ENCODE measurements around the gene NTSR1. TPM values are rescaled to one million over a fixed set of nuclear protein-coding genes. Genes with fewer than 3 reads are reported as not detected.

Gene NTSR1
- polyA plus RNA-seq, 3 donors: 0.35 to 2.5 (median 0.40) TPM

GRCh38 chr20:62735331-62735821 is 26.7 kb downstream of the NTSR1 start:
- no peak for TF ChIP-seq CTCF (IDR thresholded peaks at IDR 0.05)
- Mint-ChIP-seq H3K4me3 (peak overlapping the region; percentile 16 to 42), H3K9me3 (no peaks in the 10 kb centered on the region), H3K27me3 (ENCODE audit: low read depth in 3 of 3) (peaks cover 0 to 9% (median 0%) of the 10 kb centered on the region in 3 donors), H3K36me3 (peaks cover 7 to 17% of the 10 kb centered on the region in 2 donors), H3K4me1 (peaks cover 79% of the 10 kb centered on the region), H3K27ac (peak overlapping the region; percentile 37 to 85 (median 58))
- Histone ChIP-seq H3K27me3 (ENCODE audit: control insufficient read depth in 2 of 2, insufficient read depth in 2 of 2, low read length in 2 of 2) (no peaks in the 10 kb centered on the region), H3K4me2 (replicated peaks; ENCODE audit: extremely low read depth, low read length, poor library complexity, severe bottlenecking) (peak overlapping the region; percentile 22), H3K79me2 (ENCODE audit: insufficient read depth, low read length) (peaks cover 5% of the 10 kb centered on the region), H3K27ac (ENCODE audit: low read depth in 1 of 2, low read length in 2 of 2) (peak overlapping the region; percentile 27 to 67), H2AFZ (ENCODE audit: insufficient read depth, low read depth, low read length, poor library complexity, severe bottlenecking) (no peak overlapping the region), H3K36me3 (replicated peaks in 1 of 2; ENCODE audit: control insufficient read depth in 1 of 2, insufficient read depth in 2 of 2, low read length in 2 of 2) (no peaks in the 10 kb centered on the region), H3K4me1 (ENCODE audit: control insufficient read depth in 1 of 2, insufficient read depth in 2 of 2, low read length in 2 of 2) (peaks cover 63 to 89% of the 10 kb centered on the region in 2 donors), H3K4me3 (replicated peaks in 1 of 3; ENCODE audit: low read depth in 2 of 3, low read length in 3 of 3) (peak overlapping the region in 1 of 3 experiments; percentile 18), H4K20me1 (ENCODE audit: insufficient read depth, low read length) (no peaks in the 10 kb centered on the region), H3K9ac (ENCODE audit: insufficient read depth, low read length, poor library complexity, severe bottlenecking) (peak overlapping the region; percentile 40), H3K9me3 (replicated peaks in 1 of 2; ENCODE audit: control insufficient read depth in 1 of 2, insufficient read depth in 1 of 2, low read length in 2 of 2) (no peaks in the 10 kb centered on the region)
- WGBS (ENCODE audit: insufficient coverage): 60% methylated on average over 12 of the region's 19 CpGs
- DNase-seq: peak in 1 of 3 donors; percentile 36
- intact Hi-C loops (cut with micrococcal nuclease): no loop called here

GRCh38 chr20:62736026-62736406 is 27.4 kb downstream of the NTSR1 start:
- Histone ChIP-seq H3K79me2 (ENCODE audit: insufficient read depth, low read length) (peaks cover 5% of the 10 kb centered on the region), H3K4me2 (replicated peaks; ENCODE audit: extremely low read depth, low read length, poor library complexity, severe bottlenecking) (no peak overlapping the region)
- H3K27me3 Mint-ChIP-seq (ENCODE audit: low read depth in 3 of 3): peaks cover 0 to 9% (median 0%) of the 10 kb centered on the region in 3 donors

More at GRCh38 chr20:62736026-62736406, 27.4 kb downstream of the NTSR1 start:
- Histone ChIP-seq H3K9ac (ENCODE audit: insufficient read depth, low read length, poor library complexity, severe bottlenecking) (no peak overlapping the region), H4K20me1 (ENCODE audit: insufficient read depth, low read length) (no peaks in the 10 kb centered on the region), H3K4me3 (replicated peaks in 1 of 3; ENCODE audit: low read depth in 2 of 3, low read length in 3 of 3) (no peak overlapping the region), H2AFZ (ENCODE audit: insufficient read depth, low read depth, low read length, poor library complexity, severe bottlenecking) (no peak overlapping the region), H3K4me1 (ENCODE audit: control insufficient read depth in 1 of 2, insufficient read depth in 2 of 2, low read length in 2 of 2) (peaks cover 70 to 93% of the 10 kb centered on the region in 2 donors), H3K27me3 (ENCODE audit: control insufficient read depth in 2 of 2, insufficient read depth in 2 of 2, low read length in 2 of 2) (no peaks in the 10 kb centered on the region), H3K27ac (ENCODE audit: low read depth in 1 of 2, low read length in 2 of 2) (no peak overlapping the region), H3K36me3 (replicated peaks in 1 of 2; ENCODE audit: control insufficient read depth in 1 of 2, insufficient read depth in 2 of 2, low read length in 2 of 2) (no peaks in the 10 kb centered on the region), H3K9me3 (replicated peaks in 1 of 2; ENCODE audit: control insufficient read depth in 1 of 2, insufficient read depth in 1 of 2, low read length in 2 of 2) (no peaks in the 10 kb centered on the region)
- 89% methylated on average over 6 of the region's 8 CpGs for WGBS (ENCODE audit: insufficient coverage)
- no peak overlapping the region for H3K4me3 Mint-ChIP-seq
- no peak for TF ChIP-seq CTCF (IDR thresholded peaks at IDR 0.05)
- H3K9me3 Mint-ChIP-seq: no peaks in the 10 kb centered on the region
- no peak for DNase-seq
- peak overlapping the region in 2 of 7 donors; percentile 35 to 41 for H3K27ac Mint-ChIP-seq
- peaks cover 82% of the 10 kb centered on the region for H3K4me1 Mint-ChIP-seq
- intact Hi-C loops (cut with micrococcal nuclease): no loop called here
- H3K36me3 Mint-ChIP-seq: peaks cover 7 to 12% of the 10 kb centered on the region in 2 donors
